Right renal pelvis (tissue), 4 donors: ENCODE results near the gene FAM186B. TPM values are rescaled to one million over a fixed set of nuclear protein-coding genes. Genes with fewer than 3 reads are reported as not detected.
"Not testable (repeated sequence)": the region's sequence is repeated elsewhere in the genome, so short reads cannot be mapped to it uniquely, and the experiment has no call there.

Experiments
- DNase-seq, 4 donors: peaks; one replicate each; pipeline ENCODE4 v3.0.0-alpha.2; 2013; ENCODE audit warnings: low read depth in 4 of 4, low spot score in 3 of 4, missing footprints in 1 of 4
- polyA plus RNA-seq, 4 donors: library from polyadenylated mRNA; unstranded; fragments of 120-200 nt; gene quantifications; one replicate each; pipeline ENCODE4 v1.2.1, GENCODE V29; 2013; ENCODE audit not compliant: insufficient read length in 4 of 4

Gene FAM186B, protein sequence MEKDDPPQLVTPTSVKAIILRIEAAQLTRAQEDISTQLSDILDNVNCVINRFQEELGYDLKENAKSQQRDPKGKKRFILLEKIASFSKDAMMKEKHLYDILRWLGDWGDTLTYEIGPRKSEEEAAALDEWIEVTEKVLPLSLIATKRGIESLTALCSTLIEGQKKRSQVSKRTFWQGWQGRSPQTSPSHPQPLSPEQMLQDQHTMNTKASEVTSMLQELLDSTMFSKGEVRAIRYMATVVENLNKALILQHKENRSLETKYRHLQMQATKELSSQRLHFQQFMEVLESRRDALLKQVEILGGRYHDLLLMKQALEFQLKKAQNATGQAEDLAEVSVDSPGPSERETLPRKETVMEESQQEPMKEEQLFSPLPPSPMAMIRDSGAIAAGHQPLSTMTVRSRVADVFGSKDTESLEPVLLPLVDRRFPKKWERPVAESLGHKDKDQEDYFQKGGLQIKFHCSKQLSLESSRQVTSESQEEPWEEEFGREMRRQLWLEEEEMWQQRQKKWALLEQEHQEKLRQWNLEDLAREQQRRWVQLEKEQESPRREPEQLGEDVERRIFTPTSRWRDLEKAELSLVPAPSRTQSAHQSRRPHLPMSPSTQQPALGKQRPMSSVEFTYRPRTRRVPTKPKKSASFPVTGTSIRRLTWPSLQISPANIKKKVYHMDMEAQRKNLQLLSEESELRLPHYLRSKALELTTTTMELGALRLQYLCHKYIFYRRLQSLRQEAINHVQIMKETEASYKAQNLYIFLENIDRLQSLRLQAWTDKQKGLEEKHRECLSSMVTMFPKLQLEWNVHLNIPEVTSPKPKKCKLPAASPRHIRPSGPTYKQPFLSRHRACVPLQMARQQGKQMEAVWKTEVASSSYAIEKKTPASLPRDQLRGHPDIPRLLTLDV
- 1 to 10 TPM in 2 of 4 donors, under 1 TPM in 2; 0.90 to 1.1 (median 1.0) TPM for polyA plus RNA-seq

- not testable (repeated sequence) for DNase-seq
Measured at GRCh38 chr12:49605539-49605938, at the start of gene FAM186B. FAM186B (minus strand) TSS chr12:49605639; CDS start chr12:49605477, 162 bp downstream.

GRCh38 chr12:49654715-49655114, 49.3 kb upstream of the FAM186B start:
- DNase-seq, result no peak

GRCh38 chr12:49652921-49653520, 47.6 kb upstream of the FAM186B start:
- DNase-seq, result no peak

DNA sequence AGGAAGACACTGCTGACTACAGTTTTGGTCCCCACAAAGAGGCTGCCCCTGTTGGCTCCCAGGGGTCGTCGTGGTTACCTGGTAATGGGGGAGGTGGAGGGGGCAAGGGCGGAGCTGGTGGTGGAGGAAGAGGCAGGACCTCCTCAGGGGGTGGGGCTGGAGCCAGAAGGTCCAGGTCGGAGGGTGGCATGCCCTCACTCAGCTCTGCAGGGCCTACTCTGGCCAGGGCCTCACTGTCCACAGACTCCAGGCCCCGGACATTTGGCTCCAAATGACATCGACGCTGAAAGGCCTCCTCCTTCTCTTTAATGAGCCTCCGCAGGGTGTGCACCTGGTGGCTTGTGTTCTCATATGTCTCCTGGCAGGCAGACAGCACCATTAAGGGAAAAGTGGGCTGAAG, 46.4 kb upstream of the FAM186B start:
- no peak for DNase-seq

GRCh38 chr12:49649892-49650291, 44.5 kb upstream of the FAM186B start:
- no peak for DNase-seq

- DNase-seq, result no peak
Measured at GRCh38 chr12:49649445-49649844, 44.0 kb upstream of the FAM186B start.

DNA sequence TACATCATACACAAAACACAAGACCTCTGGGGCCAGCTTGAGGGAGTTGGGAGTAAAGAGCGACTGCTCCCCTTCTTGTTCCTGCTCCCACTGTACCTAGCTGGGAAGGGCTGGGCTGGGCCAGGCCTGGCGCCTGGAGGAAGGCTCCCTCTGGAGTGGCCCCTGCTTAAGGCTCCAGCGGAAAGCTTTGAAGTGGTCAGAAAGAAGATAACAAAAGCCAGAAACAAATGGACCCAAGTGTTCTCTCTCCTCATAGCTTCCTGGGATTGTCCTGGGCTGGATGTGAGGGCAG, 43.2 kb upstream of the FAM186B start:
- no peak for DNase-seq

GRCh38 chr12:49647827-49648711, 42.6 kb upstream of the FAM186B start:
- no peak for DNase-seq

DNA sequence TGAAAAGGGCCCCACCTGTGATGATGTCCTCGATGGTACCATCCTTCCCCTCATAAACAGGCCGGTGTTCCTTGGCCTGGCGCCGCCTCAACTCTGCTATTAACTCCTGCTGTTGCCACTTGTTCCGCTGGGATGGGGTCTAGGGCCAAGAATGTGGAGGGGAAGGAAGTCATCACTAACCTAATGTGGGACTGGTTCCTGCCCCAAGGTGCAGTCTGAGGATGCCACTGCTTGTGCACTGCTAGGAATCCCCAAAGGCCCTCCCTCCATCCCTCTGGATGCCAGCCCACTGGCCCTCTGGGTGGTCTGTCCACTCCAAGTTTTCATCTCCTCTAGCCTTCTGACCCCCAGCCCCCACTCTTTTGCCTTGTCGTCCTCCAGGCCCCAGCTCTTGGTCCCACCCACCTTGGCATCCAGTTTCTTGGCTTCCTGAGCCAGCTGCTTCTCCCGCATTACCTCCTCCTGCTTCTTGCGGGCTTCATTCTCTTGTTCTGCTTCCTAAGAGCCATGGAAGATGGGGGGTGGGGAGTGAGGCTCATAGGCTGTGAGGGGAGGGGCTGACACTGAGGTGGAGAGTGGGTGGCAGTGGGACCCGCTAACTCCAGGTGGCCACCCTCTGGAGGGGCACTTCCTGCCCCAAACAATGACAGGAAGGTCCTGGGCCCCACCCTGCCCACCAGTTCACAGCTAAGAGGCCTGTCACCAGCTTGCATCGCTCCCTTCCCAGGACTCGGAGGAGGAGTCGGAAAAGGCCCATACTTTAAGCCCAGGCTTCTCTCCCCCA, 41.6 kb upstream of the FAM186B start:
- no peak for DNase-seq

GRCh38 chr12:49646331-49646830, 40.9 kb upstream of the FAM186B start:
- no peak for DNase-seq

DNA sequence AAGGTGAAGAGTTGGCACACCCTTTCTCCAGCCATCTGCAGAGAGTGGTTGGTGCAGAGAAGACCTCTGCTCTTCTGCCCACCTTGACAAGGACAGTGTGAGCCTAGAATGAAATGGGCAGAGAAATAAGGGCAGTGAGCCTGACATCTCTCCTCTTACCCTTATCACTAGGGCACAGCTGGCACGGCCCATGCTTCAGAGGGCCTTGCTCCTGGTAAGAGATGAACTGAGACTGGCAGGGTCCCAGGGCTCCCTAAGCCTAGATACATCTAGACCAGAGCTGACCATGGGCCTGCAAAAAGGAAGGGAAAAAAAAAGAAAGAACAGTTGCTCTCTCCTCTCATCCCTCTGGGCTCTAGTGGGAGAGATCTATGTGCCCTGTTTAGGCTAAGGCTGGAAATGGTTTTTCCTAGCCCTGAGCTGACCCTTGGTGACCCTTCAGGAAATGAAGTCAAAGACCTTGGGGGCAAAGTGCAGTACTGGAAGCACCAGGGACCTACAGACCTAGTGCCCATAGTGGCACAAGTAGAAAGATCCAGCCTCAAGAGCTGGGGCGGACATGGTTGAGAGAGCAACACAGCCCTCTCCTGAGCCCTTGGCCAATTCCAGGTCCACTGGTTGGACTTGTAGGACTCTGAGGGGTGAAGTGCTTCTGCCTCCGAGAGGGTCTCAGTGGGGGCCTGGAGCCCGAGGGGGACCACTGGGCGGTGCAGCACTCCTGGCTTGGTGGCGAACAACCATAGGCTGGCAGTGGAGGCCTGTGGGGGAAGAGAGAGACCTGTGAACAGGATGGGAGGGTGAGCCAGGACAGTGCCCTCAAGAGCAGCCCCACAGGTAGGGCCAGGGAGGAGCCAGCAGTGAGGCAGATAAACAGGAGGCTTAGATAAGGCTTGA, 40.0 kb upstream of the FAM186B start:
- DNase-seq, result no peak

DNA sequence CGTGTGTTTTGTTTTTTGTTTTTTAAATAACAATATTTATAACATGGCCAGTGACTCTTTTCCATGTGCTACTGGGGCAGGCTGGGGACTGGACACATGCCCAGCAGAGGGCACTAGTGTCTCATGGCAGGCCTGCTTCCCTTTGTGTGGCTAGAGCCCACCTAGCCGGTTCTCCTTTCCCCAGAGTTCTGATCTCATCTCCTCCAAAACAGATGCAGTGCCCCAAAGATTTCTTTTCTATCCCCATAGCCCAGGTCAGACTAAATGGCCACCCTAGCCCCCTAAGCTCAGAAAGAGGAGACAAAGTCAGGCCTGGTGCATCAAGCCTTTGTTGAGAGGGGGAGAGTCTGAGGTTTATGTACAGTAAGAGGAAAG, 39.2 kb upstream of the FAM186B start:
- peak in 3 of 4 donors; percentile 68 to 75 (median 68) for DNase-seq

- DNase-seq, result no peak
Measured at GRCh38 chr12:49643961-49644619, 38.7 kb upstream of the FAM186B start.

DNA sequence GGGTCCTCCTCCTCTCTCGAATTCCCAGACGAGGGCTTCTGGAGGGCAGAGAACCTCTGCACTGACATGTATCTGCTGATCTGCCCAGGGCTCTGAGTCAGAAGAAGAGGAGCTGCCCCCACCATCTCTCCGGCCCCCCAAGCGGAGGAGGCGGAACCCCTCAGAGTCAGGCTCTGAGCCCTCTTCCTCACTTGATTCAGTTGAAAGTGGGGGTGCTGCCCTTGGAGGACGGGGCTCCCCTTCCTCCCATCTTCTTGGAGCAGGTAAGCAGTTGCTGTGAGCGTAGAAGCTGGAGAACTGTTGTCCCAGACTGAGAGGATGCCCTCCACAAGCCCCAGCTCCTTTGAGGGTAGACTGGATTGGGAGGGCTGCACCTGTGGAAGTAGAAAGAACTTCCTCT, 37.7 kb upstream of the FAM186B start:
- DNase-seq, result no peak

- no peak for DNase-seq
Measured at GRCh38 chr12:49642370-49642802, 36.9 kb upstream of the FAM186B start.

- DNase-seq, result no peak
Measured at GRCh38 chr12:49641748-49642369, 36.4 kb upstream of the FAM186B start.
